ENCODE results near the gene SOST.

SOST gene

DNA sequence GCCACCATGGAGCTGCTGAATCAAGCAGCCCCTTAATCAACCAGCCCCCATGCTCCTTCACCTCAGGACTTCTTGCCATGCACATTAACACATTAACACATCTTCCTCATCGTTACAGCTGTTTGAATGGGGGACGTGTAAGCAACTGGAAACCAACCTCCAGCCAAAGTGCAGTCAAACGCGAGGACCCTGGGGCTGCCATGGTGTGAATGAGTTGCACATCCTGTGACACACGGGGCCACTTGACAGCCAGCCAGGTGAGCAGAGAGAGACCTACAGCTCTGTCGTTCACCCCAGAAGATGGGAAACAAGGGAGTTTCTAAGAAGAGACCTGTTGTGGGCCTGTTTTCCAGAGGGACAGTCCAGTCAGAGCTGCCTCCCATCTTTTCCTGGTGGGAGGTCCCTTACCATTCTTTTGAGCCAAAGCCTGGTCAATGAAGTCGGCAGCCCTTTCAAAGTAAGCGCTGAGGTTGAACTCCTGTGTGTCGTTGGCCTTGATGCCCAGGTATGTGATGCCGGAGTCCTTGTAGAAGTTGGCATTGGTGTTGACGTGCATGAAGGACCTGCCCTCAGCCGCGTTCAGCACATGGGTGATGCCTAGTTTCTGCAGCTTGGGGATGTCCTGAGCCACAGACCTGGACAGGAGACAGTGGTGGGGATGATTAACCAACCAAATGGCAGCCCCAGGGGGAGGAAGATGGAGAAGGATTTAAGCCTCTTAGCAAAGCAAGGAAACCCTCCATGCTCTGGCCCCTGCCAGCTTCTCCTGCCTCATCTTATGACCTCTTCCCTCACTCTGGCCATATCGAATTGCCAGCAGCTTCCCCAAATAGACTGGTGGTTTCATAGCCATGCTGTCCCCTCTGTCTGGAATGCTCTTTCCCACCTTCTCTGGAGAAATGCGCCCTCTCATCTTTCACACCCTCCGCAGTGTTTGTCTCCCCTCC, 16.0 kb upstream of the SOST start:
- TF ChIP-seq FOXP2 (optimal IDR thresholded peaks at IDR 0.05; ENCODE audit: borderline replicate concordance, extremely low read depth, extremely low read length, insufficient read depth), result no peak
- TF ChIP-seq TAF1 (IDR thresholded peaks at IDR 0.05; ENCODE audit: borderline replicate concordance, insufficient read depth, low read length), result no peak
- no peak for TF ChIP-seq SIN3A (IDR thresholded peaks at IDR 0.05; ENCODE audit: borderline replicate concordance, insufficient read depth, low read length)
- TF ChIP-seq REST (IDR thresholded peaks at IDR 0.05; ENCODE audit: insufficient read depth in 1 of 2, low read depth in 2 of 2, low read length in 2 of 2), result no peak
- TF ChIP-seq POLR2AphosphoS5 (IDR thresholded peaks at IDR 0.05; ENCODE audit: low read depth, low read length), result no peak

- TF ChIP-seq POLR2AphosphoS5 (IDR thresholded peaks at IDR 0.05; ENCODE audit: low read depth, low read length) (no peak), TAF1 (IDR thresholded peaks at IDR 0.05; ENCODE audit: borderline replicate concordance, insufficient read depth, low read length) (no peak), FOXP2 (optimal IDR thresholded peaks at IDR 0.05; ENCODE audit: borderline replicate concordance, extremely low read depth, extremely low read length, insufficient read depth) (no peak), REST (IDR thresholded peaks at IDR 0.05; ENCODE audit: insufficient read depth in 1 of 2, low read depth in 2 of 2, low read length in 2 of 2) (no peak), SIN3A (IDR thresholded peaks at IDR 0.05; ENCODE audit: borderline replicate concordance, insufficient read depth, low read length) (no peak)
Observed at GRCh38 chr17:43772877-43773648, 14.5 kb upstream of the SOST start.

DNA sequence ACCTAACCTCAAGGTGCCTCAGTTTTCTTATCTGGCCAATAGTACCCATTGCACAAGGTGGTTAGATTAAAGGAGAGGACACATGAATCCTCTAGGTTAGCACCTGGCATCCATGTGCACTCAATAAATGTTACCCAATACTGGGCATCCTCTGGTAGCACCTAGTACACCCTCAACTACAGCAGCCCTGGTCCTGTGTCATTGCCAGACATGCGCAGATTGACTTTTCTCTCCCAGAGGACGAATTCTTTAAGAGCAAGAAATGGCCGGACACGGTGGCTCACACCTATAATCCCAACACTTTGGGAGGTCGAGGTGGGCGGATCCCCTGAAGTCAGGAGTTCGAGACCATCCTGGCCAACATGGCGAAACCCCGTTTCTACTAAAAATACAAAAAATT, 12.9 kb upstream of the SOST start:
- TF ChIP-seq REST (IDR thresholded peaks at IDR 0.05; ENCODE audit: insufficient read depth in 1 of 2, low read depth in 2 of 2, low read length in 2 of 2) (no peak), FOXP2 (optimal IDR thresholded peaks at IDR 0.05; ENCODE audit: borderline replicate concordance, extremely low read depth, extremely low read length, insufficient read depth) (no peak), TAF1 (IDR thresholded peaks at IDR 0.05; ENCODE audit: borderline replicate concordance, insufficient read depth, low read length) (no peak), POLR2AphosphoS5 (IDR thresholded peaks at IDR 0.05; ENCODE audit: low read depth, low read length) (no peak), SIN3A (IDR thresholded peaks at IDR 0.05; ENCODE audit: borderline replicate concordance, insufficient read depth, low read length) (no peak)

DNA sequence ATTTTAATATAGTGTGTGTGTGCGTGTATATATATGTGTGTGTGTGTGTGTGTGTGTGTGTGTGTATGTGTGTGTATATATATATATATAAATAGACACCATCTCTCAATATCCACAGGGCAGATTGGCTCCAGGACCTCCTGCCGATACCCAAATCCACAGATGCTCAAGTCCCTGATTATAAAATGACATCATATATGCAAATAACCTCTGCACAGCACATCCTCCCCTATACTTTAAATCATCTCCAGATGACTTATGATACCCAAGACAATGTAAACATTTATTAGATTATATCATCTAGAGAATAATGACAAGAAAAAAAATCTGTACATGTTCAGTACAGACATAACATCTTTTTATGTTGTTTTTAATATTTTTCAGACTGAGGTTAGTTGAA, 12.4 kb upstream of the SOST start:
- TF ChIP-seq FOXP2 (optimal IDR thresholded peaks at IDR 0.05; ENCODE audit: borderline replicate concordance, extremely low read depth, extremely low read length, insufficient read depth) (no peak), POLR2AphosphoS5 (IDR thresholded peaks at IDR 0.05; ENCODE audit: low read depth, low read length) (no peak), TAF1 (IDR thresholded peaks at IDR 0.05; ENCODE audit: borderline replicate concordance, insufficient read depth, low read length) (no peak), SIN3A (IDR thresholded peaks at IDR 0.05; ENCODE audit: borderline replicate concordance, insufficient read depth, low read length) (no peak), REST (IDR thresholded peaks at IDR 0.05; ENCODE audit: insufficient read depth in 1 of 2, low read depth in 2 of 2, low read length in 2 of 2) (no peak)

Measured in PFSK-1 (cell line).